OCI-M2 (cell line): ENCODE data around the gene SAMD13.

Experiments
- DNase-seq: peaks from one replicate; lab custom pipeline; 2025; ENCODE audit not compliant: unreplicated experiment; lab: John Stamatoyannopoulos, UW

Gene SAMD13

DNA sequence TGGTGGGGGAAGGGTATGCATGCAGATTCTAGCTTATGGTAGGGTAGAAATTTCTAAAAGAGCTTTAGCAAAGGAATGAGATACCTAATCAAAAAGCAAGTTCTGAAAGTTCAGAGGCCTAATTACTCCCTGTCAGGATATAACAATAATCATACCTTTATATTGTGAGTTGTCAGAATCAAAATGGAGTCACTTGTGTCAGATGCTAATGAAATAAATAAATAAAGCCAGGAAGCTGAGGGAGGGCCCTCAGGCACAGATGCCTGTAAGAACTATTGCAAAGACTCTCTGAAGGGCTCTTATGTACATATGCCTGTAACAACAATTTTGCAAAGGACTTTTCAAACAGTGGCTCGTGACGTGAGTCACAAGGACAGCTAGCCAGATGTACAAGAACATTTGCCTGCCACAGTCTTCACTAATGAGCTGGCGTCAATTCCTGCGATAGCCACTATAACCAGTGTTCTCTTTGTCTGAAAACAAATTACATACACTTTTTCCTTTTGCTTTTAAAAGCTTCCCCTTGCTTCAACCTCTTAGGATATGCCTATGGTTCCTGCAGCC, 69.4 kb downstream of the SAMD13 start:
- no peak for DNase-seq

DNA sequence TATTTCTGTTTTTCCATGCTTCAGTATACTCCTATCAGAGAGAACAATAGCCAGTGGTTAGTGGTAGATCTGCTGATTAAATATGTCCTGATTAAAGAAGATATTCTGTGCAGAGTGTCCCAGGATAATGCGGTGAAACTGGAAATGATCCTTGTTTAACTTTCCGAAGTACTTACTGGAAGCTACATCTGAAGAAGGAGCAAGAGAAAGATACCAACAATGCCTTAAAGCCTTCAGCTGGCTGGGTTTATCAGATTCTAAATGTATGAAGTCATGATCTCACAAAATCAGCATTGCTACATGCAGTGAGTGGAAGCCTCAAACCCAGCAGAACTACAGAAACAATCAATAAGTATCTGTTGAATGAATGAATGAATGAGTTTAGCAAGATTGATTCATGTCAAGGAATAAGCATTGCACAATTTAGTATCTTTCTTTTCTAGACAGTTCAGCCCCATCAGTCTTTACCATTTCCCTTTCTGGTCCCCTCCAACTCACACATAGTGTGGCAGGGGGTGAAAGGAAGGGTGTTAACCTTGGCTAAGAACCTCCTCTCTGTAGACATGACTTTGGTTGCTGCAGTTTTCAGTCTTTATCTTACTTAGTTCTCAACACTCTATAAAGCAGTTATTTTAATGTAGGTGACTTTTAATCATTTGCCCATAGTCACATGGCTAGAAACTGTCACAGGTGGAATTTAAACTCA, 72.1 kb downstream of the SAMD13 start:
- DNase-seq, result no peak

DNA sequence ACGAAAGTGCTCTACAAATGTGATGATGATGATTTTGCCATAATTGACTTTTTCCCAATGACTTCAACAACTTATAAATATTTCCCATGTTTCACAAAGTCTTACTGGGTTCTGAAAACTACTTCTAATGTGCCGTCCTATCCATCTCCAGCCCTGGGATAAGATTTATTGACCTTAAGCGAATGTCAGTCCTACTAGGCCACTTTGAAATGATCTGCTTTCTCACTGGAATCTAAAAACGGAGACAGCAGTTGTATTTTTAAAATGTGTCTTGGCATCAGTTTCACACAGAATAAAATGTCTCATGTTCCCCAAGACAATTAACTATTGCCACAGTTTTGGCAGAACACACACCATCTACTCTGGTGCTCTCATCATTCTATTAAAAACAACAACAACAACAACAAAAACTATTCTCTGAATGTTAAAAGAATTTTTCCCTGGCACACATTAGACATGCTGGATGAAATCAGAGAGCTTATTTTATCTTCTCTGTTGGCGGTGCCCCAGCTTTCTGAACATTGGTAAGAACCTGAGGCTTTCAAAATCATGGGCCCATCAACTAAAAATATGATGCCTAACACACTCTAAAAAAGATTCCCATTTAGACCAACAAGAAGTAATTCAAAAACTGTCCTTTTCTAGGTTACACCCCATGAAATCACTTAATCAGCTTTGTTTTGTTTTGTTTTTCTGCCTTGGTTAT, 73.6 kb downstream of the SAMD13 start:
- DNase-seq, result no peak

DNA sequence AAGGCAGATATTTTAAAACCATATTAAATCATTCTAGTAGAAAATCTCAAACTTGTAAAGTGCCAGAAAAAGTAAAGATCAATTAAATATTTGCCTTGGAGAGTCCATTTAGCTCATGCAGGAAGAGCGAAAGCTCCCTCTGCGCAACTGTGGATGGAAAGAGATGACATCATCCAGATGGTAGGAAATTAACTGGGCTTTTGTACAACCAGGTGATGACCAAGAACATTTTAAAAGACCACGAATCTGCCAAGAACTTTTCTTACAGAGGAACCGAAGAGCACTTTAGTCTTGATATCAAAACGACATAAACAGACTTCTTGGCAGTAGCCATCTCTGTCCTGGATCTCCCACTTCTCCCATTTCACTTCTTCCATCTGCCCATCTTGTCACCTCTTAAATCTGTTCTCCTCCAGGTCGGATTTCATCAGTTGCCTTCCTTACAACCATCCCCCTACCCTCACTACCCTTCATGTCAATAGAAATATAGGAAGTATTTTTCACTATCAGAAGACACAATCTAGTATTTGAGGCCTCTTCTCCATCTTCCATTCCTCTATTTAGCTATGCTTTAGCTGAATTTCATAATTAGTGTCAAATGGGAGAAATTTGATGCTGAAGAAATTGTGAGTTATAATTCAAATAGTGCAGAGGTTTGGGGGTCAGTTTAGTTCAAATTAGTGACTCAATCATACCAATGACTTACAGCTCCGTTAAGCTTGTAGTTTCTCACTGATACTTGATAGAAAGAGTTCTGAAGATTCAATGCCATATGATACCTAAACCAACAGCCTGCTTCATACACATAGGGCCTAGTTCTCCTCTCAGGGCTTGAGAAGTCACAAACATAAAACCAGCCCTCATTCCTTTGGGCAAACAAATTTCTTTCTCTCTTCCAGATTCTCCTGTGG, 74.7 kb downstream of the SAMD13 start:
- DNase-seq, result no peak

DNA sequence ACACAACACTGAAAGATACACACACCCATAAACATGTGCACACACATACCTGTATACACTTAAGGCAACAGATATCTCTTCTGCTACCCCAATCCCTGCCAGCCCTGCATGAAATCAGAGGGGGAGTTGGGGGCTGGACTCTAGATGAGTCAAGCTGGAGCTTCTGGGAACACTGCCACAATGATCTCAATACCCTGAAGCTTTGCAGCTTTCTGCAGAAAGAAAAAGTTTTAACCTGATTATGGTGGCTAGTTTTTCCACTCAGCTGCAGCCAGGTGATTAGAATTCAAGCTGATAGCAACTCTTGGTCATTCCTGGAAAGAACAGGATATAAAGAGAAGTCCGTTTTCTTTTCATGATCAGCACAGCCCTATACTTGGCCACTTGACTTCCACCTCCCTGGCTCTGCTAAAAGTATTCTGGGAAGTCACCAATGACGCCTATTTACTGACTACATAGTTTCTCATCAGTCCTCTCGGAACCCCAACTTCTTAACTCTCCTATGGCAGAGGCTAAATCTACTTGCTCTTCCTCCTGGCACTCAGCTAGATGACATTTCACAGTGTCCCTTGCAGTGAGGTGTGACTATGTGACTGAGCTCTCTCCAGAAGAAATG, 76.1 kb downstream of the SAMD13 start:
- DNase-seq, result no peak

DNA sequence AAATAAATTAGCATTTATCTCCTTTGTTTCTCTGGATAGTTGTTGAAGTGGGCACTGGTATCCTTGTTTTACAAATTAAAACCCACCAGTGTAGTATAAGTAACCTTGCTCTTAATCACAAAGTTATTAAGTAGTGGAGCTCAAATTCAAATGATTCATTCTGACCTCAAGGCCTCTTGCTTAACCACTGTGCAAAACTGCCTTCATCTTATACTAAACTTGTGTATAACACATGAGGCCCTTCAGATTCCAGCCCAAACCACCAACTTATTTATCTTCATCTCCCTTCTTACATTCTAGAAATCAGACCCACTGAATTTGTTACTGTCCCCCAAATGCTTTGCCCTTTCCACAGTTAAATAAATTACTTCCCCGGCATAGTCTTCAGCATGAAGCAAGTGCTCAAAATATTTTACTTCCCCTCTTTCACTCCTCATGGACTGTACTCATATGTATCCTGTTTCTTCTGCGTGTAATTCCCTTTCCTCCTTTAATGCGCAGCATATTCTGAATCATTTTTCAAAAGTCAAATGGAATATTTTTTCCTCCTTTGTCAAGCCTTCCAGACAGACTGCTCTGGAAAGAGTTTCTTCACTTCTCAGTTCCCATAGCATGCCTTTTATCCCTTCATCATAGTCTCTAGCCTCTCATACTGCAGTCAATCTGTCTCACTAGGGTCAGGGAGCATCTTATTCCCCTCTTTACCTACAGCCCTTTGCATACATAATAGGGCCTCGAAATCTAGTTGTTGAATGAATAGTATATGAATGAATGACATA, 77.8 kb downstream of the SAMD13 start:
- no peak for DNase-seq

DNA sequence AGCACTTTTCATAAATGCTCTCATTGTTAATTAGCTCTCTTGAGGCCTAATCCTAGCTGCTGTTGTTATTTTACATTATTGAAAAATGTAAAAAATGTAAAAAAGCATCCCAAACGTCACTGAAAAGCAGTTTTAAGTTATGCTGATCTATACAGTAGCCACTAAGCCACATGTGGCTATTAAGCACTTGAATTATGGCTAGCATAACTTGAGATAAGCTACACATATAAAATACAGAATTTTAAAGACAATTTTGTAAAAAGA, 78.3 kb downstream of the SAMD13 start:
- no peak for DNase-seq

DNA sequence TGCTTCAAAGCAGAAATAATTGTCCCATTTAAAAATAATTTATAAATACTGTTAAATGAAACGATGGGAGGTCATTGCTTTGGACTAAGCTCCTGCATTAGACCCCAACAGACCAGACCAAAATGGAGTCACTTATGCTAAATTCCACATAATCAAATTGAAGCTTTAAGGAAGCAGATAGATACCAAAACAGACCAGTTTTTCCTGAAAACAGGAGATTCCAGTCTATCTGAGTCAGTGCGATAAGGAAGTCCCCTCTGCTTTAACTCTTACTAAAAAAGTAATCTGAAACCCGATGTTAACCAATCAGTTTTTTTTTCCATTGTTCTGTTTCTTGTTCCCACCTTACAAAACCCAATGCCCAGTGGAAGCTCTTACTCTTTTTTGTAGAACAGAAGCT, 80.6 kb downstream of the SAMD13 start:
- DNase-seq, result no peak

DNA sequence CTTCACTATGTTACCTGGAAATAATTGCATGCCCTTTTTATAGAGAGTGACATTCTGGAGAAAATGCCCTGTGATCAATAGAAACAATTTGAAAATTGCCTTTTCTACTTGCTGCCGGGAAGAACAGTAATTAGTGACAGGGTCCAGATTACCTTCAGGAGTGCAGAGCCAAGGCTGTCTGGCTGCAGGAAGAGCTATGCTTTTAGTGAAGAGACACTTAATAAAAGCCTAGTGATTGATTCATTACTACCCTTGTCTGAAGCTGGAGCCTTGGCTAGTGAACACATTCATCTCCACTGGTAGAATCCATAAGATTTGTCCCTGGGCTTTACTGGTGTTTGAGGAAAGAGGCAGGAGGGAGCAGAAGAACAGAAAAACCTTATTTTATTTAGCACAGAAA, 83.8 kb downstream of the SAMD13 start:
- no peak for DNase-seq

DNA sequence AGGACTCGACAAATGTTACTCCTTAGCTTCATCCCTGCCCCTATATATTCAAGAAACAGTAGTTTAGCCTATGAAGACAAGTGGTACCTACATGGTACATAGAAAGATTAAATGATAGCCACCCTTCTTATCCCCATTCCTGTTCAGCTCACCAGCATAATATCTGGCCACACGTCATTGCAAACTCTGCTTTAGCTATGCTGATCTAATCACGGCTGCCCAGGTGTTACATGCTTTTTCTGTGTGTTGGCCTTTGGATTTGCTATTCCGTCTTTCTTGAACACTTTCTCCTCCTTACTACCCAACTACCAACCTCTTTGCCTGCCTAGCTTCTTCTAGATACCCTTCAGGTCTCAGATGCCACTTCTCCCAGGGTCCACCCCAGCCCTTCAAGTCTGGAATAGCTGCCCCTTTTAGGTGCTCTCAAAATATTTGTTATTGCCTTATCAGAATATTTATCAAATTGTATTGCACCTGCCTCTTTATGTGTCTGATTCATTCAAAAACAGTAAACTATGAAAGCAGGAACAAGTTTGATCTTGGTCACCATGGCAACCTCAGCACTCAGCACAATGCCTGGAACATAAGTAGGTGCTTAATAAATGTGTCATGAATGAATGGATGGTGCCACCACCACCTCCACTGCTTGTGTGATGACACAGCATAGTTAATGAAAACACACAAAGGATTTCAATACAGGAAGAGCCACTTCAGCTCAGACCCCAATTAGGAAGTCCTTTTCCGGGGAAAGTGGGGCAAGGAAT, 85.4 kb downstream of the SAMD13 start:
- DNase-seq, result no peak

DNA sequence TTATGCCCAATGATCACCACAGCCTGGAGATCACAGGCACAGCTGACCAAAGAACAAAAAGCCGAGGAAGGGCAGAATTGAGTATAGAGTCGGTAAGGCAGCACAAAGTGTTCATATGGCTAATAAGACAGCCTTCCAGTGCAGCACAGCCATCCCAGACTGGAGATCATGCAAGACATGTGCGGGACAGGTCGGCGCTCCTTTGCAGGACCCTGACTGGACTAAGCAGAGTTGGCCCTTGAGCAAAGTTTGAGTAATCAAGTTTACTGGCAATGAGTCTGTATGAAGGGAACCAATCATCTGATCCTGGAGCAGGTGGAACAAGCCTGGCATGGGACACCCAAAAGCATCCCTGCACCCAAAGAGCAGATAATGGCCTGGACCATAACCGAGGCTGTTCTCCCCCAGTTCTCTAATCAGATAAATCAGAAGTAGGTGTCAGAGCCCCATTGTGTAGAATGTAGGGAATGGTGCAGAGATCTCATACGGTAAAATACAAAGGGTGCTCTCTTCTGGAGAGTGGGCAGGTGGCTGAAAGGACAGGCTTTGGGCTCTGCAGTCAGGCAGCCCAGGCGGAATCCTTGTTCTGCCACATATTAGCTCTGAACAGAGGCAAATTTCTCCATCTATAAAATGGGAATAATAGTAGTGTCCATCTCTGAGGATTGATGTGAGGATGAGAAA, 86.1 kb downstream of the SAMD13 start:
- DNase-seq, result no peak

DNA sequence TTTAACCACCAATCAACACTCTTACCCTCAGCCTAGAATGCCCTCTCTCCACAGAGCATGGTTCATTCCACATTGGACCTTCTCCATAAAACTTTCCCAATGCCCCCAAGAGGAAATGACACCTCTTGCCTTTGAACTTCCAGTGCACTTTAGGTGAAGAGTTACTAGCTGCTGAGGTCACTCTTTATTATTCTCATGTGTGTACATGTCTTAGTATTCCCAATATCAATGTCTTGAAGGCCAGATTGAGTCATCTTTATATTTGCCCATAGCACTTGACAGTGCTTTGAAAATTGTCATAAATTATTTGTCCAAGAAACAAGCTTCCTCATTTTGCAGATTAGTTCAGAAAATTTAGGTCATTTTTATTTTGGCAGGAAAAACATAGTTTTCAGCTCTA, 88.7 kb downstream of the SAMD13 start:
- no peak for DNase-seq

DNA sequence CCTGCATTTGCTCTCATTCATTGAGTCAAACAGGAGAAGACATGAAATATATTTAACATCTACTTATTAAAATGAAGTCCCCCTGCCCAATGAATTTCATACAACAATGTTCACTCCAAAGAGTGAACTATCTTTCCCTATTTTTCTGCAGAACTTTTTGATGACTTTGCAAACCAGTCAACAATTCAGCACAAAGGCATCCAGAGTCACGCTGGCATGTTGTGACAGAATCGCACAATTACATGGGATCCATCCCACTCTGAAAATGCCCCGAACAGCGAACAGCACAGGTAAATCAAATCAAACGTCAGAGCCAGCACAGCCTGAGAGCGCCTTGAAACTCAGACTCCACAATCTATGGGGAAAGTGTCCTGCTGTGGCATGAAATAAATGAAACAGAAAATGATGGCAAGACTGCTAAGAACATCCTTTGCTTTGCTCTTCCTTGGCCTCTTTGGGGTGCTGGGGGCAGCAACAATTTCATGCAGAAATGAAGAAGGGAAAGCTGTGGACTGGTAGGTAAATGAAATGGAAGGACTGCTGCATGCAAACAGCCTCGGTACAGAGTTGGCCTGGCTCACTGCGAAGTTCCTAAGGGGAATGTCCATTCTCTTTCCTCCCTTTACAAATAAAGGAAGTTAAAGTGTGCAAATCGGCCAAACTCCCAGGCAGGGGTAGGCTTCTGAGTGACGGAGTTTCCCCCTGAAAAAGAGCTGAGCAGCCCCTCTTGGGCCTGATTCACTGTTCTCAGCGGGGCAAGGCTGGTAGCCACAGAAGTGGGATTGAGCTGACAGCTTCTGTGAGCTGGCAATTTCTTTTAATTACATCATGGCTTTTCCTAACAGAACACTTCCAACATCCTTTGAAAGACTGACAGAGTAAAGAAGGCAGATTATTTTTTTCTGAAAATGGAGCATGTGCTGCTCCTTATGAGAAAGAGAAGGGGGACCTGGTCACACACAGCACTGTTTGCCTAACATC, 97.0 kb downstream of the SAMD13 start, which contains the start of gene DNASE2B:
Gene DNASE2B, plus strand, starts transcription at position 310 of the 981 bp plus-strand sequence. Its CDS starts 81 bp downstream, at position 391.
- DNase-seq, result no peak
